ENCODE results near the gene WAPL.
A peak's percentile ranks its signal among the peaks of the same experiment; 100 is the strongest.

WAPL gene

DNA sequence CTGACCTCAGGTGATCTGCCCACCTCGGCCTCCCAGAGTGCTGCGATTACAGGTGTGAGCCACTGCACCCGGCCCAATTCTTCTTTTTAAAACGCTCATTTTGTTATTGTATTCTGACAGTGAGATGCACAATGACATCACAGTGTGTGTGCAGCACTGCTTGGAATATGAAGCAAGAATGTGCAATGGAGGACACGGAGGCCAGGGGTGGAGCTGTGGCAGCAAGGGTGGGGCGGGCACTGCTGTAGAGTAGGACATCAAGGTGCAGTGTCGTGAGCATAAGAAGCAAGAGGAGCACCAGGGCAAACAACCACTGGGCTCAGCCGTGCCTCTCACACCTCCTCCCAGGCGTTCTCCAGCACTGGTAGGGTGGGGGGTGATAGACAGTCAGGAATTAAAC, 128.2 kb downstream of the WAPL start:
- DNase-seq (ENCODE audit: low read depth) = no peak
- no peak for TF ChIP-seq MYC (IDR thresholded peaks at IDR 0.05; ENCODE audit: low read depth, low read length)
- no peak for TF ChIP-seq POLR2A (IDR thresholded peaks at IDR 0.05; ENCODE audit: extremely low read depth, insufficient read length)
- TF ChIP-seq, protein P1, sequence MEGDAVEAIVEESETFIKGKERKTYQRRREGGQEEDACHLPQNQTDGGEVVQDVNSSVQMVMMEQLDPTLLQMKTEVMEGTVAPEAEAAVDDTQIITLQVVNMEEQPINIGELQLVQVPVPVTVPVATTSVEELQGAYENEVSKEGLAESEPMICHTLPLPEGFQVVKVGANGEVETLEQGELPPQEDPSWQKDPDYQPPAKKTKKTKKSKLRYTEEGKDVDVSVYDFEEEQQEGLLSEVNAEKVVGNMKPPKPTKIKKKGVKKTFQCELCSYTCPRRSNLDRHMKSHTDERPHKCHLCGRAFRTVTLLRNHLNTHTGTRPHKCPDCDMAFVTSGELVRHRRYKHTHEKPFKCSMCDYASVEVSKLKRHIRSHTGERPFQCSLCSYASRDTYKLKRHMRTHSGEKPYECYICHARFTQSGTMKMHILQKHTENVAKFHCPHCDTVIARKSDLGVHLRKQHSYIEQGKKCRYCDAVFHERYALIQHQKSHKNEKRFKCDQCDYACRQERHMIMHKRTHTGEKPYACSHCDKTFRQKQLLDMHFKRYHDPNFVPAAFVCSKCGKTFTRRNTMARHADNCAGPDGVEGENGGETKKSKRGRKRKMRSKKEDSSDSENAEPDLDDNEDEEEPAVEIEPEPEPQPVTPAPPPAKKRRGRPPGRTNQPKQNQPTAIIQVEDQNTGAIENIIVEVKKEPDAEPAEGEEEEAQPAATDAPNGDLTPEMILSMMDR (IDR thresholded peaks at IDR 0.05; ENCODE audit: low read depth, low read length) = no peak
- TF ChIP-seq, protein P2, sequence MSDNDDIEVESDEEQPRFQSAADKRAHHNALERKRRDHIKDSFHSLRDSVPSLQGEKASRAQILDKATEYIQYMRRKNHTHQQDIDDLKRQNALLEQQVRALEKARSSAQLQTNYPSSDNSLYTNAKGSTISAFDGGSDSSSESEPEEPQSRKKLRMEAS (IDR thresholded peaks at IDR 0.05; ENCODE audit: low read depth, low read length) = no peak
- no peak overlapping the region for H3K4me3 ChIP-seq (ENCODE audit: low read depth, low read length)

- TF ChIP-seq MYC (IDR thresholded peaks at IDR 0.05; ENCODE audit: low read depth, low read length) = no peak
- TF ChIP-seq, protein P2 (IDR thresholded peaks at IDR 0.05; ENCODE audit: low read depth, low read length) = 0 out of 2 replicates have a peak, but pooled peaks have one; percentile 22
- no peak overlapping the region for H3K4me3 ChIP-seq (ENCODE audit: low read depth, low read length)
- no peak for DNase-seq (ENCODE audit: low read depth)
Observed at GRCh38 chr10:86392723-86393094, 128.9 kb downstream of the WAPL start.

GRCh38 chr10:86391986-86392722, 129.4 kb downstream of the WAPL start:
- H3K4me3 ChIP-seq (ENCODE audit: low read depth, low read length) = no peak overlapping the region
- DNase-seq (ENCODE audit: low read depth) = no peak
- no peak for TF ChIP-seq POLR2A (IDR thresholded peaks at IDR 0.05; ENCODE audit: extremely low read depth, insufficient read length)
- TF ChIP-seq, protein P1 (IDR thresholded peaks at IDR 0.05; ENCODE audit: low read depth, low read length) = no peak
- TF ChIP-seq MYC (IDR thresholded peaks at IDR 0.05; ENCODE audit: low read depth, low read length) = no peak
- TF ChIP-seq, protein P2 (IDR thresholded peaks at IDR 0.05; ENCODE audit: low read depth, low read length) = no peak

- DNase-seq (ENCODE audit: low read depth) = no peak
- TF ChIP-seq MYC (IDR thresholded peaks at IDR 0.05; ENCODE audit: low read depth, low read length) = no peak
- TF ChIP-seq, protein P1 (IDR thresholded peaks at IDR 0.05; ENCODE audit: low read depth, low read length) = no peak
- TF ChIP-seq, protein P2 (IDR thresholded peaks at IDR 0.05; ENCODE audit: low read depth, low read length) = no peak
- TF ChIP-seq POLR2A (IDR thresholded peaks at IDR 0.05; ENCODE audit: extremely low read depth, insufficient read length) = no peak
- no peak overlapping the region for H3K4me3 ChIP-seq (ENCODE audit: low read depth, low read length)
Observed at GRCh38 chr10:86391236-86391840, 130.3 kb downstream of the WAPL start.

DNA sequence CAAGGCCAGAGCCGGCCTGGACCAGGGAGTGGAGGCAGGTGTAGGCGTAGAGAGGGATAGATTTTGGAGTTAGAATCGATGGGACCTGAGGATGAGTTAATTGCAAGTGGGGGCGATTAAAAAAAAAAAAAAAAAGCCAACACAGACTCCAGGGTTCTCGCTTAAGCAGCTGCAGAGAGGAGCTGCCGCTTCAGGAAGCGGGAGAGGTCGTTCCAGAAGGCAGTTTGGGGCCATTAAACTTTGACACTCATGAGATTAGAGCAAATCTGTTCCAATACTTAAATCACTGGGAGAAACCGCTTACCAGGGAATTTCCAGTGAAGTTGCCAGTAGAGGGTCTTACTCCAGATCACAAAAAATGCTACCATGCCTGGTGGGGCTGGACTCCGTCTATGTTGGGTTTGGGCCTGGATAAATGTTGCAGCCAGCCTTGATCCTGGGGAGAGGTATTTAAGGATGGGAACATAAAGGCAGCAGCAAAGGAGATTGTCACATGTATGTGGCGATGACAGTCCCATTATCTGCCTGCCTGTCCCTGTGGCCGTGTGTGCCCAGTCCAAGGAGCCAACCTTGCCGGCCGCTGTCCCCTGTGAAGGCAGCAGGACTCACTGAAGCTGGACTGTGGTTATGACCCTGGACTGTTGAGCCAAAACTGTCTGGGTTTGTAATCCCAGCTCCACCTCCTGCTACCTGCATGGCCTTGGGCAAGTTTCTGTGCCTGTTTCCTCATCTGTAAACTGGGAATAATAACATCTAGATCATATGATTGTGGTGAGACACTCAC, 131.1 kb downstream of the WAPL start:
- TF ChIP-seq, protein P2 (IDR thresholded peaks at IDR 0.05; ENCODE audit: low read depth, low read length) = no peak
- TF ChIP-seq POLR2A (IDR thresholded peaks at IDR 0.05; ENCODE audit: extremely low read depth, insufficient read length) (no peak), MYC (IDR thresholded peaks at IDR 0.05; ENCODE audit: low read depth, low read length) (no peak)
- TF ChIP-seq, protein P1 (IDR thresholded peaks at IDR 0.05; ENCODE audit: low read depth, low read length) = no peak
- no peak for DNase-seq (ENCODE audit: low read depth)
- no peak overlapping the region for H3K4me3 ChIP-seq (ENCODE audit: low read depth, low read length)

Measured in NB4 (cell line).